Fibroblast of gingiva (primary cell): Measurements from ENCODE around the gene AP2A1.
"Not testable (repeated sequence)": the region's sequence is repeated elsewhere in the genome, so short reads cannot be mapped to it uniquely, and the experiment has no call there.

Experiments
- DNase-seq: peaks from one replicate; pipeline ENCODE4 v3.0.0-alpha.2; 2011; ENCODE audit warnings: low read depth

AP2A1 gene

GRCh38 chr19:49812997-49813861, 46.4 kb downstream of the AP2A1 start, which contains the start of gene FUZ:
FUZ (minus strand) TSS chr19:49813292; CDS start chr19:49813106, 186 bp downstream.
- DNase-seq, result peak; percentile 99

- DNase-seq, result no peak
These were observed 47.2 kb downstream of the AP2A1 start for GRCh38 chr19:49814010-49814409.

- no peak for DNase-seq
These were observed 49.8 kb downstream of the AP2A1 start for GRCh38 chr19:49816590-49816989.

GRCh38 chr19:49817964-49818648, 51.3 kb downstream of the AP2A1 start, which contains the start of gene MED25:
MED25 (plus strand) TSS chr19:49818289; CDS start chr19:49818342, 53 bp downstream.
- peak; percentile 85 for DNase-seq

GRCh38 chr19:49818649-49819370, 52.0 kb downstream of the AP2A1 start:
- no peak for DNase-seq

- DNase-seq, result not testable (repeated sequence)
These were observed 52.8 kb downstream of the AP2A1 start for GRCh38 chr19:49819452-49820115.

GRCh38 chr19:49820125-49820524, 53.3 kb downstream of the AP2A1 start:
- DNase-seq, result no peak

- DNase-seq, result no peak
These were observed 56.7 kb downstream of the AP2A1 start for GRCh38 chr19:49823472-49823871.

GRCh38 chr19:49824662-49825061, 57.9 kb downstream of the AP2A1 start:
- no peak for DNase-seq

GRCh38 chr19:49827034-49827433, 60.2 kb downstream of the AP2A1 start:
- no peak for DNase-seq

GRCh38 chr19:49829200-49829599, 62.4 kb downstream of the AP2A1 start:
- no peak for DNase-seq

GRCh38 chr19:49829721-49830120, 62.9 kb downstream of the AP2A1 start:
- no peak for DNase-seq

- no peak for DNase-seq
These were observed 64.0 kb downstream of the AP2A1 start for GRCh38 chr19:49830766-49831165.

- no peak for DNase-seq
These were observed 64.8 kb downstream of the AP2A1 start for GRCh38 chr19:49831592-49831991.

- no peak for DNase-seq
These were observed 65.8 kb downstream of the AP2A1 start for GRCh38 chr19:49832556-49832955.

GRCh38 chr19:49833599-49833998, 66.8 kb downstream of the AP2A1 start:
- no peak for DNase-seq

- DNase-seq, result no peak
These were observed 68.8 kb downstream of the AP2A1 start for GRCh38 chr19:49835562-49835961.

GRCh38 chr19:49836176-49837008, 69.6 kb downstream of the AP2A1 start:
- no peak for DNase-seq

- DNase-seq, result no peak
These were observed 70.2 kb downstream of the AP2A1 start for GRCh38 chr19:49837009-49837310.

GRCh38 chr19:49837425-49837824, 70.6 kb downstream of the AP2A1 start:
- DNase-seq, result no peak

- DNase-seq, result no peak
These were observed 72.2 kb downstream of the AP2A1 start for GRCh38 chr19:49838885-49839588.
